H1 (cell line): ENCODE data around the gene ABI3BP. TPM values are rescaled to one million over a fixed set of nuclear protein-coding genes. Genes with fewer than 3 reads are reported as not detected.

Source experiments
- CTCF ChIA-PET: fragments of 300-600 bp; sonication (Branson Sonifier 250); formaldehyde crosslinking; loops from one replicate; lab custom pipeline; 2021; ENCODE audit not compliant: partially characterized antibody; lab: Charles Lee
- POLR2A ChIA-PET: fragments of 300-600 bp; sonication (Branson Sonifier 250); formaldehyde crosslinking; loops from one replicate; lab custom pipeline; 2021; ENCODE audit warnings: inconsistent platforms; ENCODE audit not compliant: partially characterized antibody; lab: Charles Lee
- DNase-seq, 2 experiments: peaks; one replicate each; pipeline versions ENCODE4 v3.0.0 to v3.0.0-alpha.2; 2010 to 2022; ENCODE audit warnings: low spot score in 2 of 2, low read depth in 1 of 2, mixed read lengths in 1 of 2
- FAIRE-seq: peaks from 2 replicates; lab custom pipeline; 2011; peaks lifted over from hg19 to GRCh38; lab: Jason Lieb, UNC
- H2AFZ ChIP-seq: 2 replicates; pipeline ENCODE4 v1.8.1; 2012; ENCODE audit warnings: low read length, inconsistent platforms
- H2AK5ac ChIP-seq: 2 replicates; pipeline ENCODE4 v1.6.1; 2013; ENCODE audit warnings: low read depth, low read length
- H2BK120ac ChIP-seq: replicated peaks from 2 replicates; pipeline ENCODE3; 2013; ENCODE audit warnings: low read depth, low read length, inconsistent platforms
- H2BK12ac ChIP-seq: 2 replicates; pipeline ENCODE4 v1.6.1; 2013; ENCODE audit warnings: low read depth, low read length
- H2BK15ac ChIP-seq: 2 replicates; pipeline ENCODE4 v1.6.1; 2013; ENCODE audit warnings: low read length
- H2BK20ac ChIP-seq: 2 replicates; pipeline ENCODE4 v1.6.1; 2013; ENCODE audit warnings: low read length
- H2BK5ac ChIP-seq: 2 replicates; pipeline ENCODE4 v1.6.1; 2013; ENCODE audit warnings: low read depth, low read length
- H3K14ac ChIP-seq: 2 replicates; pipeline ENCODE4 v1.6.1; 2013; ENCODE audit warnings: inconsistent platforms; ENCODE audit not compliant: insufficient read length
- H3K18ac ChIP-seq: 2 replicates; pipeline ENCODE4 v1.6.1; 2013; ENCODE audit warnings: low read length; ENCODE audit errors: extremely low read depth
- H3K23ac ChIP-seq: 2 replicates; pipeline ENCODE4 v1.6.1; 2013; ENCODE audit warnings: inconsistent platforms; ENCODE audit not compliant: insufficient read length
- H3K23me2 ChIP-seq: 2 replicates; pipeline ENCODE4 v1.6.1; 2013; ENCODE audit warnings: low read depth, low read length
- H3K27ac ChIP-seq: 2 replicates; pipeline ENCODE4 v1.6.1; 2011; ENCODE audit warnings: low read depth, low read length, inconsistent platforms
- H3K27me3 ChIP-seq, 4 experiments: replicated peaks in 1 of 4; 1 replicate in 1 of 4; 2 replicates in 3 of 4; pipeline versions ENCODE4 v1.6.1 to v1.8.1; 2011 to 2013; ENCODE audit warnings: low read length in 3 of 4, mild to moderate bottlenecking in 3 of 4, inconsistent platforms in 2 of 4, mixed read lengths in 2 of 4, moderate library complexity in 1 of 4; ENCODE audit not compliant: control insufficient read depth in 3 of 4, insufficient read depth in 3 of 4; ENCODE audit errors: extremely low read depth in 1 of 4
- H3K36me3 ChIP-seq, 4 experiments: 2 replicates each; pipeline versions ENCODE4 v1.6.1 to v1.8.1; 2011 to 2013; ENCODE audit warnings: mild to moderate bottlenecking in 4 of 4, low read length in 3 of 4, moderate library complexity in 2 of 4, control low read depth in 1 of 4, inconsistent platforms in 1 of 4; ENCODE audit not compliant: insufficient read depth in 4 of 4, control insufficient read depth in 2 of 4
- H3K4ac ChIP-seq: replicated peaks from 2 replicates; pipeline ENCODE3; 2013; ENCODE audit warnings: low read length, low read depth, mixed read lengths, inconsistent platforms; ENCODE audit not compliant: insufficient read length
- H3K4me1 ChIP-seq, 4 experiments: replicated peaks in 1 of 4; 1 replicate in 1 of 4; 2 replicates in 3 of 4; pipeline versions ENCODE4 v1.6.1 to v1.8.1; 2011 to 2013; ENCODE audit warnings: low read length in 3 of 4, inconsistent platforms in 2 of 4, mixed read lengths in 1 of 4; ENCODE audit not compliant: insufficient read depth in 4 of 4, control insufficient read depth in 3 of 4
- H3K4me2 ChIP-seq, 2 experiments: 2 replicates each; pipeline versions ENCODE4 v1.6.1 to v1.8.1; 2011 to 2013; ENCODE audit warnings: low read depth in 2 of 2, low read length in 2 of 2, control low read depth in 1 of 2, inconsistent platforms in 1 of 2, mild to moderate bottlenecking in 1 of 2; ENCODE audit not compliant: insufficient read depth in 1 of 2
- H3K4me3 ChIP-seq, 4 experiments: fragments of 200-600, 300-600 bp in 1 of 4; sonication (generic), shearing (Covaris generic), sonication (Bioruptor Twin) in 1 of 4; 2 replicates each; pipeline versions ENCODE4 v1.5.1 to v1.8.1; 2011 to 2016; ENCODE audit warnings: low read length in 4 of 4, low read depth in 3 of 4, control low read depth in 2 of 4, inconsistent platforms in 2 of 4, mild to moderate bottlenecking in 2 of 4, mixed read lengths in 1 of 4, moderate library complexity in 1 of 4; ENCODE audit not compliant: insufficient read depth in 2 of 4; ENCODE audit errors: extremely low read depth in 1 of 4
- H3K56ac ChIP-seq: replicated peaks from 2 replicates; pipeline ENCODE3; 2013; ENCODE audit warnings: low read depth, mild to moderate bottlenecking, mixed read lengths, low read length, inconsistent platforms; ENCODE audit not compliant: insufficient read length
- H3K79me1 ChIP-seq: 2 replicates; pipeline ENCODE4 v1.6.1; 2013; ENCODE audit warnings: low read depth, low read length, control low read depth
- H3K79me2 ChIP-seq, 2 experiments: 2 replicates each; pipeline versions ENCODE4 v1.6.1 to v1.8.1; 2012 to 2013; ENCODE audit warnings: low read length in 2 of 2, mild to moderate bottlenecking in 2 of 2, inconsistent platforms in 1 of 2; ENCODE audit not compliant: insufficient read depth in 2 of 2, control insufficient read depth in 1 of 2
- H3K9ac ChIP-seq, 4 experiments: replicated peaks in 1 of 4; 1 replicate in 1 of 4; 2 replicates in 3 of 4; pipeline versions ENCODE4 v1.6.1 to v1.8.1; 2011 to 2013; ENCODE audit warnings: low read depth in 3 of 4, low read length in 3 of 4, control low read depth in 2 of 4, mild to moderate bottlenecking in 2 of 4, moderate library complexity in 2 of 4, inconsistent platforms in 1 of 4; ENCODE audit errors: extremely low read depth in 1 of 4
- H3K9me3 ChIP-seq, 2 experiments: 2 replicates each; pipeline versions ENCODE4 v1.6.1 to v1.8.1; 2012 to 2013; ENCODE audit warnings: mild to moderate bottlenecking in 2 of 2, moderate library complexity in 2 of 2, control low read depth in 1 of 2, inconsistent platforms in 1 of 2, low read depth in 1 of 2, low read length in 1 of 2, mixed read lengths in 1 of 2; ENCODE audit not compliant: insufficient read depth in 2 of 2
- H4K20me1 ChIP-seq, 2 experiments: replicated peaks in 1 of 2; 2 replicates each; pipeline versions ENCODE3 to v1.8.1; 2011 to 2013; ENCODE audit warnings: inconsistent platforms in 2 of 2, low read length in 2 of 2, mild to moderate bottlenecking in 1 of 2; ENCODE audit not compliant: insufficient read depth in 2 of 2, control insufficient read depth in 1 of 2
- H4K5ac ChIP-seq: 2 replicates; pipeline ENCODE4 v1.6.1; 2013; ENCODE audit warnings: low read length, low read depth, mixed read lengths, inconsistent platforms; ENCODE audit not compliant: insufficient read length
- H4K8ac ChIP-seq: 2 replicates; pipeline ENCODE4 v1.8.0; 2013; ENCODE audit warnings: mild to moderate bottlenecking, moderate library complexity, low read length, inconsistent platforms; ENCODE audit not compliant: insufficient read depth; ENCODE audit errors: extremely low read depth
- H4K91ac ChIP-seq: replicated peaks from 2 replicates; pipeline ENCODE3; 2013; ENCODE audit warnings: low read length, mixed read lengths, inconsistent platforms; ENCODE audit not compliant: insufficient read length
- ASH2L ChIP-seq: fragments of 200-600, 300-600 bp; sonication (generic); IDR thresholded peaks from one replicate; pipeline ENCODE4 v1.7.1; 2017; ENCODE audit warnings: low read length
- BRCA1 ChIP-seq: IDR thresholded peaks from 2 replicates; pipeline ENCODE4 v1.6.1; 2012; ENCODE audit warnings: low read depth, low read length, improper control_type of control experiment
- E2F6 ChIP-seq: IDR thresholded peaks from 2 replicates; pipeline ENCODE4 v1.6.1; 2012; ENCODE audit warnings: inconsistent platforms
- EP300 ChIP-seq, 2 experiments: IDR thresholded peaks; 1 replicate in 1 of 2; 2 replicates in 1 of 2; pipeline ENCODE4 v1.6.1; 2011 to 2012; ENCODE audit warnings: low read depth in 2 of 2, low read length in 2 of 2, mild to moderate bottlenecking in 2 of 2, borderline replicate concordance in 1 of 2, inconsistent platforms in 1 of 2, moderate library complexity in 1 of 2
- GTF2F1 ChIP-seq: IDR thresholded peaks from 2 replicates; pipeline ENCODE4 v1.6.1; 2012; ENCODE audit warnings: low read depth, low read length, improper control_type of control experiment, borderline replicate concordance
- KDM4A ChIP-seq: IDR thresholded peaks from one replicate; pipeline ENCODE4 v1.7.1; 2012; ENCODE audit warnings: low read depth, mild to moderate bottlenecking, moderate library complexity, low read length, inconsistent platforms; ENCODE audit not compliant: severe bottlenecking
- POLR2A ChIP-seq, 2 experiments: IDR thresholded peaks; 1 replicate in 1 of 2; 2 replicates in 1 of 2; pipeline ENCODE4 v1.6.1; 2011; ENCODE audit warnings: low read depth in 2 of 2, low read length in 2 of 2, mild to moderate bottlenecking in 2 of 2; ENCODE audit errors: control extremely low read depth in 1 of 2
- POLR2AphosphoS5 ChIP-seq: IDR thresholded peaks from 2 replicates; pipeline ENCODE4 v1.6.1; 2011; ENCODE audit warnings: low read depth, low read length
- RXRA ChIP-seq: IDR thresholded peaks from 2 replicates; pipeline ENCODE4 v1.6.1; 2011; ENCODE audit warnings: low read depth, mild to moderate bottlenecking, low read length, moderate library complexity; ENCODE audit not compliant: insufficient read depth
- SIN3A ChIP-seq, 2 experiments: IDR thresholded peaks in 1 of 2; conservative IDR thresholded peaks in 1 of 2; 2 replicates each; pipeline ENCODE4 v1.6.1; 2011 to 2012; ENCODE audit warnings: low read length in 2 of 2, improper control_type of control experiment in 1 of 2, low read depth in 1 of 2, mild to moderate bottlenecking in 1 of 2
- SRF ChIP-seq: IDR thresholded peaks from 2 replicates; pipeline ENCODE4 v1.6.1; 2011; ENCODE audit warnings: mild to moderate bottlenecking, low read depth, low read length, moderate library complexity
- WGBS, 2 experiments: shearing (Covaris generic) in 1 of 2; methylation state at CpG; one replicate each; pipeline versions ENCODE4 v1.1.6 to v1.1.7; 2013 to 2015; ENCODE audit warnings: low lambda C conversion rate in 2 of 2, mixed read lengths in 2 of 2, inconsistent platforms in 1 of 2, low coverage in 1 of 2, missing lambda C conversion rate in 1 of 2; ENCODE audit not compliant: insufficient replicate concordance in 2 of 2, insufficient coverage in 1 of 2, insufficient read length in 1 of 2; ENCODE audit errors: extremely low coverage in 1 of 2, missing lambda C conversion rate in 1 of 2; 5-methylcytosine and 5-hydroxymethylcytosine counted together
- polyA plus RNA-seq, 7 experiments: library from polyadenylated mRNA; depleted of rRNA in 3 of 7; stranded (reverse) in 5 of 7; unstranded in 2 of 7; fragments of >200 nt in 5 of 7; fragments of 200-250 nt in 2 of 7; gene quantifications; 1 replicate in 5 of 7; 2 replicates in 1 of 7; 4 replicates in 1 of 7; pipeline versions ENCODE4 v1.2.1 to v1.2.3, GENCODE V29; 2011 to 2013; ENCODE audit warnings: missing spikeins in 2 of 7, mixed read lengths in 2 of 7
- total RNA-seq: library from RNA; stranded (reverse); fragmentation: NEBNext Ultra II Directional; extraction: Animal tissue kit (Norgen Biotek cat#: 25700); gene quantifications from 2 replicates; pipeline ENCODE4 v1.2.1, GENCODE V29; 2021

The ABI3BP gene
- total and polyA plus RNA-seq, 2 of the 8 experiments (the other 6 are each of a cell fraction or from before 2014, with no cell fraction given), result 0.08 to 0.32 TPM

- Histone ChIP-seq H3K79me2 (no peaks in the 10 kb centered on the region), H2BK120ac (no peak overlapping the region), H4K20me1 (no peaks in the 10 kb centered on the region)
- WGBS, 2 experiments, result 84% methylated on average over 3 of the region's 3 CpGs; no CpG with 5 or more reads in 1 of the 2 experiments
- TF ChIP-seq RXRA (no peak), GTF2F1 (no peak), EP300 (IDR thresholded peaks at IDR 0.05; ENCODE audit: borderline replicate concordance in 1 of 2, low read depth in 2 of 2, low read length in 2 of 2) (no peak), BRCA1 (no peak), POLR2AphosphoS5 (no peak), SIN3A (conservative IDR thresholded peaks at IDR 0.05 in 1 of 2, IDR thresholded peaks at IDR 0.05 in 1 of 2; ENCODE audit: low read depth in 1 of 2, low read length in 2 of 2) (no peak), POLR2A (IDR thresholded peaks at IDR 0.05; ENCODE audit: control extremely low read depth in 1 of 2, low read depth in 2 of 2, low read length in 2 of 2) (no peak), SRF (no peak), KDM4A (no peak), ASH2L (no peak), E2F6 (no peak)
- TF ChIP-seq, all 59 proteins: peak for 0
- no peak overlapping the region for H3K4me2 ChIP-seq
- H2BK15ac ChIP-seq, result no peak overlapping the region
- H3K14ac ChIP-seq, result no peak overlapping the region
- H3K9me3 ChIP-seq, result no peaks in the 10 kb centered on the region
- no peak overlapping the region for H2BK12ac ChIP-seq
- H3K23me2 ChIP-seq, result no peaks in the 10 kb centered on the region
- H3K18ac ChIP-seq, result no peak overlapping the region
- ChIA-PET POLR2A (interaction anchor here (0.5 kb wide), 1 partner anchor 670 kb away, joined by 3 read pairs; no protein-coding TSS in a partner anchor), CTCF (interaction anchor here (0.7 to 1.5 kb wide), 2 partner anchors 10 to 34 kb away, joined by 3 read pairs; no protein-coding TSS in a partner anchor)
- no peak overlapping the region for H2AK5ac ChIP-seq
- no peaks in the 10 kb centered on the region for H3K4me1 ChIP-seq
- no peak overlapping the region for H2BK5ac ChIP-seq
- no peak overlapping the region for H3K23ac ChIP-seq
- H3K79me1 ChIP-seq, result no peaks in the 10 kb centered on the region
- no peak overlapping the region for H4K8ac ChIP-seq
- H3K27ac ChIP-seq, result no peak overlapping the region
- no peak overlapping the region for H3K9ac ChIP-seq
- H3K4ac ChIP-seq, result no peak overlapping the region
- H3K56ac ChIP-seq, result no peak overlapping the region
- no peaks in the 10 kb centered on the region for H3K27me3 ChIP-seq
- no peak for FAIRE-seq
- no peak overlapping the region for H2AFZ ChIP-seq
- H2BK20ac ChIP-seq, result no peak overlapping the region
- H3K36me3 ChIP-seq, result no peaks in the 10 kb centered on the region
- no peak overlapping the region for H3K4me3 ChIP-seq
- H4K5ac ChIP-seq, result no peak overlapping the region
- DNase-seq, result no peak
- H4K91ac ChIP-seq, result no peak overlapping the region
These were observed 140.4 kb downstream of the ABI3BP start for GRCh38 chr3:100852840-100853239.
